HG03354 (cell line): ENCODE measurements around the gene COG1.
"Not testable (repeated sequence)": the region's sequence is repeated elsewhere in the genome, so short reads cannot be mapped to it uniquely, and the experiment has no call there.

Experiments
- ATAC-seq: cut with Tn5 transposase; IDR thresholded peaks from one replicate; pipeline ENCODE4 v1.9.1; 2021; ENCODE audit warnings: mild to moderate bottlenecking; ENCODE audit not compliant: unreplicated experiment, poor library complexity, severe bottlenecking

The COG1 gene, protein sequence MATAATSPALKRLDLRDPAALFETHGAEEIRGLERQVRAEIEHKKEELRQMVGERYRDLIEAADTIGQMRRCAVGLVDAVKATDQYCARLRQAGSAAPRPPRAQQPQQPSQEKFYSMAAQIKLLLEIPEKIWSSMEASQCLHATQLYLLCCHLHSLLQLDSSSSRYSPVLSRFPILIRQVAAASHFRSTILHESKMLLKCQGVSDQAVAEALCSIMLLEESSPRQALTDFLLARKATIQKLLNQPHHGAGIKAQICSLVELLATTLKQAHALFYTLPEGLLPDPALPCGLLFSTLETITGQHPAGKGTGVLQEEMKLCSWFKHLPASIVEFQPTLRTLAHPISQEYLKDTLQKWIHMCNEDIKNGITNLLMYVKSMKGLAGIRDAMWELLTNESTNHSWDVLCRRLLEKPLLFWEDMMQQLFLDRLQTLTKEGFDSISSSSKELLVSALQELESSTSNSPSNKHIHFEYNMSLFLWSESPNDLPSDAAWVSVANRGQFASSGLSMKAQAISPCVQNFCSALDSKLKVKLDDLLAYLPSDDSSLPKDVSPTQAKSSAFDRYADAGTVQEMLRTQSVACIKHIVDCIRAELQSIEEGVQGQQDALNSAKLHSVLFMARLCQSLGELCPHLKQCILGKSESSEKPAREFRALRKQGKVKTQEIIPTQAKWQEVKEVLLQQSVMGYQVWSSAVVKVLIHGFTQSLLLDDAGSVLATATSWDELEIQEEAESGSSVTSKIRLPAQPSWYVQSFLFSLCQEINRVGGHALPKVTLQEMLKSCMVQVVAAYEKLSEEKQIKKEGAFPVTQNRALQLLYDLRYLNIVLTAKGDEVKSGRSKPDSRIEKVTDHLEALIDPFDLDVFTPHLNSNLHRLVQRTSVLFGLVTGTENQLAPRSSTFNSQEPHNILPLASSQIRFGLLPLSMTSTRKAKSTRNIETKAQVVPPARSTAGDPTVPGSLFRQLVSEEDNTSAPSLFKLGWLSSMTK

DNA sequence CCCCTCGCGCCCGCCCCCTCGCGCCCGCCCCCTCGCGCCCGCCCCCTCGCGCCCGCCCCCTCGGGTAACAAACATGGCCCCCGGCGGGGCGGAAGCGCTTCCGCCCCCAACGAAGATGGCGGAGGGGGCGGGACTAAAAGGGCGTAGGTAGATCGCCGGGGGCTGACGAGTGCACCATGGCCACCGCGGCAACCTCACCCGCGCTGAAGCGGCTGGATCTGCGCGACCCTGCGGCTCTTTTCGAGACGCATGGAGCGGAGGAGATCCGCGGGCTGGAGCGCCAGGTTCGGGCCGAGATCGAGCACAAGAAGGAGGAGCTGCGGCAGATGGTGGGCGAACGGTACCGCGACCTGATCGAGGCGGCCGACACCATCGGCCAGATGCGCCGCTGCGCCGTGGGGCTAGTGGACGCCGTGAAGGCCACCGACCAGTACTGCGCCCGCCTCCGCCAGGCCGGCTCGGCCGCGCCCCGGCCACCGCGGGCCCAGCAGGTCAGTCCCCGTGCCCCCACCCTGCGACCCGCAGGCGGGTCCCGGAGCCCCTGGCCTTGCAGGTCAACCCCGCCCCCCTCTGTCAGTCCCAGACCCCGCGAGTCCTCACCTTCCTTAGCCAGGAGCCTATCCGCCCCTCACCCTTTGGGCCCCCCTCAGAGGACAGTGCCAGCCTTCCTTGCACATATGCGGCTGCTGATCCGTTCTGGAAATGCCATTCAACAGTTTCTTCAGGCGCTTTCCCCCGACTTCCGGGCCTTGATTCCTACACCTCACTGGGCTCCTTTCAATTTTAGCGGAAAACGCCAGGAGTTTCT is at the start of gene COG1:
COG1 (plus strand) TSS at position 162 of the 808 bp plus-strand sequence; CDS start at position 177, 15 bp downstream.
- peak; percentile 75 for ATAC-seq

DNA sequence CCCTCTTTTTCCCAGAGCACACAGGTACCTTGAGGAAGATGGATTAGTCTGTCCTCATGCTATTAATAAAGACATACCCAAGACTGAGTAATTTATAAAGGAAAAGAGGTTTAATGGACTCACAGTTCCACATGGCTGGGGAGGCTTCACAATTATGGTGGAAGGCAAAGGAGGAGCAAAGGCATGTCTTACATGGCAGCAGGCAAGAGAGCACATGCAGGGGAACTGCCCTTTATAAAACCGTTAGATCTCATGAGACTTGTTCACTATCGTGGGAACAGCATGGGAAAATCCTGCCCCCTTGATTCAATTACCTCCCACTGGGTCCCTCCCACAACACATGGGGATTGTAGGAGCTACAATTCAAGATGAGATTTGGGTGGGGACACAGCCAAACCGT is 48.6 kb upstream of the COG1 start:
- ATAC-seq = not testable (repeated sequence)

DNA sequence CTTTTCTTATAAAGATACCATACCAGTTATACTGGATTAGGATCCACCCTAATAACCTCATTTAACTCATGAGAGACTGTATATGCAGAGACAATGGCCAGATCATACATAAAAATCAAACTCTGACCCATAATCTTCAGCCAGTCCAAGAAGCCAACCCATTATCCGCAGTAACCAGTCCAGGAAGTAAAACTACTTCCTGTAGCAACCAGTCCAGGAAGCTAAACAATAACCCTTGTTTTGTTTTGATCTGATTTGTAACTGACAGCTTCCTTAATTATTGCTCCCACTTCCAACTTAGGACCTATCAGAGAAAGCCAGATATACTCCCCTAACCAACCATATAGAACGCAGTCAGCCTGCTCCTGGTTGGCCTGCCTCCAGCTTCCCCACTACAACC is 47.2 kb upstream of the COG1 start:
- no peak for ATAC-seq

DNA sequence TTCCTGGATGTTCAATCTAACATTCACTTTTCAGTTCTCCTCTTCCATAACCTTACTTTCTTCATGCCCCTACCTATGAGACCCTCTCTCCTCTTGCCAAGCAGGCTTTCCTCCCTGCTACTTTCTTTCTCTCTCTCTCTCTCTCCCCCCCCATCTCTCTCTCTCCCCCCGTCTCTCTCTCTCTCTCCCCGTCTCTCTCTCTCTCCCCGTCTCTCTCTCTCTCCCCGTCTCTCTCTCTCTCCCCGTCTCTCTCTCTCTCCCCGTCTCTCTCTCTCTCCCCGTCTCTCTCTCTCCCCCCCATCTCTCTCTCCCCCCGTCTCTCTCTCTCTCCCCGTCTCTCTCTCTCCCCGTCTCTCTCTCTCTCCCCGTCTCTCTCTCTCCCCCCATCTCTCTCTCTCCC is 45.1 kb upstream of the COG1 start:
- ATAC-seq = not testable (repeated sequence)

DNA sequence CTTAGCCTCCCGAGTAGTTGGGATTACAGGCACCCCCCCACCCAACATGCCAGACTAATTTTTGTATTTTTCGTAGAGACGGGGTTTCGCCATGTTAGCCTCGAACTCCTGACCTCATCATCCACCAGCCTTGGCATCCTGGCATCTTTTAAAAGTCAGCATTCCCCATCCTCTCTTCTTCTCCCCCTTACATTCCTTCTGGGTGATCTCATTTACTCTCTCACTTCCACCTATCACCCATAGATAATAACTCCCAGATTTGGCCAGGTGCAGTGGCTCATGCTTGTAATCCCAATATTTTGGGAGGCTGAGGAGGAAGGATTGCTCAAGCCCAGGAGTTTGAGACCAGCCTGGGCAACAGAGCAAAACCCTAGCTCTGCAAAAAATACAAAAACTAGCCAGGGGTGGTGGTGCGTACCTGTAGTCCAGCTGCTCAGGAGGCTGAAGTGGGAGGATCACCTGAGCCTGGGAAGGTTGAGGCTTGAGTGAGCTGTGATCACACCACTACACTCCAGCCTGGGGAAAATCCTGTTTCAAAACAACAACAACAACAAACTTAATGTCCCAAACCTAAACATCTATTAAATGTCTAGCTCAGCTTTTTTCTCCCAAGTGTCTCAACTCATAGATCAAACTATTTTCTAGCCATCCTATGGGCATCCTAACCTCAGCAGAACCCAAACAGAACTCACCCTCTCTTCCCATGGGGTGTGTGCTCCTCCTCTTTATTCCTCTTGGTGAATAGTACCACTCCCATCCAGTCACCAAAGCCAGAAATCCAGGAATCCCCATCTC is 44.1 kb upstream of the COG1 start:
- no peak for ATAC-seq

DNA sequence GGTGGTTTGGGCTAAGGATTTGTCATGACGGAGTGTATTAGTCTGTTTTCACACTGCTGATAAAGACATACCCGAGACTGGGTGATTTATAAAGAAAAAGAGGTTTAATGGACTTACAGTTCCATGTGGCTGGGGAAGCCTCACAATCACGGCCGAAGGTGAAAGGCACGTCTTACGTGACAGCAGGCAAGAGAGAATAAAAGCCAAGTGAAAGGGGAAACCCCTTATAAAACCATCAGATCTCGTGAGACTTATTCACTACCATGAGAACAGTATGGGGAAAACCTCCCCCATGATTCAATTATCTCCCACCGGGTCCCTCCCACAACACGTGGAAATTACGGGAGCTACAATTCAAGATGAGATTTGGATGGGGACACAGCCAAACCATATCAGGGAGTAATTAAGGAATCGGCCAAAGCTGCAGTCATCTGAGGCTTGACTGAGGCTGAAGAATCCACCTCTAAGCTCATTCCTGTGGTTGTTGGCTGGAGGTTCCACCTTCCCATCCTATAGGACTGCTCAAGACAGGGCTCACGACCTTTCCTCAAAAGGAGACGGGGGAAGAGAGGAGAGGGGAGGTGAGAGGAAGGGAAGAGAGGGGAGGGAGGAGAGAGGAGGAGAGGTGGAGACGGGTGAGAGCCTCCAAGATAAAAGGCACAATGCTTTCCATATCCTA is 42.1 kb upstream of the COG1 start:
- not testable (repeated sequence) for ATAC-seq

DNA sequence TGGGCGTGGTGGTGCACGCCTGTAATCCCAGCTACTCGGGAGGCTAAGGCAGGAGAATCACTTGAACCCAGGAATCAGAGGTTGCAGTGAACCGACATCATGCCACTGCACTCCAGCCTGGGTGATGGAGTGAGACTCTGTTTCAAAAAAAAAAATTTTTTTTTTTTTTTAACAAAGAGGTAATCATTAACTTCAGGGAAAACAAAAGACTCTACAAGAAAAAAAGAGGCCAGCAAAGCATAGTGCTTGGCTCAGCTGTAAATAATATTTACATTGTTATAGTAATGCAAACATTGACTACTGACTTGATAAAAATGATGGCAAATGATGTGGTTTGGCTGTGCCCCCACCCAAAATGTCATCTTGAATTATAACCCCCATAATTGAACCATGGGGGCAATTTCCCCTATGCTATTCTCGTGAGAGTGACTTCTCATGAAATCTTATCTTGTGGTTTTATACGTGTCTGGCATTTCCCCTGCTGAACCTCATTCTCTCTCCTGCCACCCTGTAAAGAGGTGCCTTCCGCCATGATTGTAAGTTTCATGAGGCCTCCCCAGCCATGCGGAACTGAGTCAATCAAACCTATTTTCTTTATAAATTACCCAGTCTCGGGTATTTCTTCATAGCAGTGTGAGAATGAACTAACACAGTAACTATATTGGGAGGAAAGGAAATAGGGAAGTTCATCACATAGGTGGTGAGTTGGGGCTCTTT is 40.8 kb upstream of the COG1 start:
- no peak for ATAC-seq

DNA sequence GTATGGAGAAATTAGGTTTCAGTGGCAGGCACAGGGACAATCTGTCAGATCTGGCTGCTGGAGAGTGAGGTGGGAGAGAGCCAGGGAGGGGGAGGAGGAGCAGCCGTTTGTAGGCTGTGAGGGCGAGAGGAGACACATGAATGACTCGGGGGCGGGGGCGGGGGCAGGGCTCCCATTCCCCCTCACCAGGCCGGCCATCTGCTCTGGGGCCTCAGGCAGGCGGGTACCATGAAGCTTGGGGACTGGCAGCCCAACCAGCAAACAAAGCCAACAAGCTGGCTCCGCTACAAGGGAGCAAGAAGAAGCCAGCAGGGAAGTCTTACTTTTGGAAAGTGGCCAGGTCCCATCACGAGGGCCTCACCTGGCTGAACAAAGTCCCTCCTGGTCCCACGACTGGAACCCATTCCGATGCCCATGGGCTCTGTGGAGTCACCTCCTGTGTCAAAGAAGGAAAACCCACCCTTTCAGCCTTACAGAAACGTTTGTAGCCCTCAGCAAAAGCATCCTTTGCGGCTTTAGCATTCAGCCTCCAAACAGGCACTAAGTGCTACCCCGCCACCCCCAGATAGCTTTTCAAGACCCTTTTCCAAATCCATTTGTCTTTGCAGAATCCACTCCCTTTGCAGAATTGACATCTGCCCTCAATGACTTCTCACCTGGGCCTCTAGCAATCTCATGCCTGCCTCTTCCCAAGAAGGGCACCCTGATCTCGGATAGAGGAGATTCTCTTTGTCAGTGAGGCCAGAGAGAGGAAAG is 37.3 kb upstream of the COG1 start:
- peak; percentile 16 for ATAC-seq

DNA sequence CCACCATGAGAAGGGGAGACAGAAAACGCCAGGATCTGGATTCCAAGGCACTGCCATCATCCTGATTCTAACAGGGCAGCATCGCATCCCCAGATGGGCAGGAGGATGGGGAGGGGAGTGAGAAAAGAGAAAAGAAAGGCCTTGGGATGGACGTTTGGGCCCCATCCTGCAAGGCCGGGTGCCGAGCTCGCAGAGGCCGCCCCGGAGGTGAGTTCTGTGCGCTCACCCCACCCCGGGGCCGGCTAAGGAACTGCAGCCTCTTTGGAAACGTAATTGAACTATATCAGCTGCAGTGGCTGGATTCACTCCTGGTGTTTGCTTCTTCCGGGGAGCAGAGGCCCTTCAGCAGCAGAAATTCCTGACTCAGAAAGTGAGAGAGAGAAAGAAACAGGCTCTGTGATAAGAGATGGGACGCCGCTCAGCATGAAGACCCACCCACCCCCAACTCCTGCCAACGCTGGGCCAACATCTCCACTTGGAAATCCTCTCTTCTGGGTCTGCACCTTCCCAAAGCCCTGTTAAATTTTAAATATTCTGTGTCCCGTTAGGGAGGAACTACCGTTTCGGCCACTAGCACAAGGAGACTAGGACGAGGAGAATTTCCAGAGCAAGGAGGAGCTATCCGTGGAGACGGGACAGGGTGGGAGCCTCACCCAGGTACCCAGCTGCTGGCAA is 36.6 kb upstream of the COG1 start:
- peak; percentile 94 for ATAC-seq

DNA sequence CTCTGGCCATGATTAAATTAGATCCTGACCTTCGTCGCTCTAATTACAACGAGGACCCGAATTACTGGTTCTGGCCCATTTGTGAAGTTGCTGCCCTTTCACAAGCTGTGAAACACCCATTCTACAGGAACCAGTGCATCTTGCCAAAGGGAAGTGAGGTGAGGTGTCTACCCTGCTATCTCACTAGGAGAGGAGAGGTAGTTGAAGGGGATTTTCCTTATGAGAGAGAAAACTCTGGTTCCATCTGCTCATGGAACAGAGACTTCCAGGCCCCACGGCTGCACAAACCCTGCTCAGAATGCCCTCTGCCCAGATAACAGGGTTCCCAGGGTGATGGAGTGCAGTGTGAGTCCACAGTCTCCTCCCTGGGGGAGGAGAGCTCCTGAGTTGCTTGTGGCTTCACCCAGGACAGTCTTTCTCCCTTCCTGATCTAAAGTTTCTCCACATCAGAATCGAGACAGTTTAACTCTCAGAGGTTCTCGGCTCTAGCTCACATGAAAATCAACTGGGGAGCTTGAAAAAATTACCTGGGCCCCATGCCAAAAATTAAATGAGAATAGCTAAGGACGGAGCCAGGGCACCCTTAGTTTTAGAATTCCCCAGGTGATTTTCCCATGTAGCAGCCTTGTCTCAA is 35.9 kb upstream of the COG1 start:
- no peak for ATAC-seq

DNA sequence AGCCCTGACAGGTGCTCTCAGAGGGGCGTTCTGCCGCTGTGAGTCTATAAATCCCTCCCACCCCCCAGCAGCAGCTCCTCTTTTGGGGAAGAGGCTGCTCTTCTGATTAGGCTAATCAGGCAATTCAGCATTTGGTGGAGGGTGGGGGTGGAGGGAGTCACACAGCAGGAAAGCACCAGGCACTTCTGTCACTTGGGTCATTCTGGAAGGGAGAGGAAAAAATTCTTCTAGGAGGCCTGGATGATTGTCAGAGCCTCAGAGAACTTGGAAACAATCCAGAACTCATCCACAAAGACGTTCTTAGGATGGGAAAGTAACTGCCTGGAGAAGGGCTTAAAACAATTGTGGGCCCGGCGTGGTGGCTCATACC is 35.3 kb upstream of the COG1 start:
- ATAC-seq = no peak

DNA sequence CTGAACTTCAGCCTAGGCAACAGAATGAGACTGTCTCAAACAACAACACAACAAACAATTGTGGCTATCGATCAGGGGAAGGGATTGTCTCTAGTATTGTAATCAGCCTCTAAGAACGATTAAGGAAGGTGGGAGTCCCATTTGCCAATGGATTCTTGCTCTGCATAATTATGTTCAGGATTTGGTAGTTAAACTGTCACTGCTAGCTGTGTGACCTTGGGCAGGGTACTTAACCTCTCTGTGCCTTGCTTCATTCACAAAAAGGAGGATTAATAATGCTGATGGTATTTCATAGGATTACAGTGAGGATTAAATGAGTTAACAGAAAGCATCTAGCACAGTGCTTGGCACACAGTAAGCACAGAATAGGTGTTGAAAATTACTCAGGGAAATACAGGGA is 34.7 kb upstream of the COG1 start:
- ATAC-seq = no peak

DNA sequence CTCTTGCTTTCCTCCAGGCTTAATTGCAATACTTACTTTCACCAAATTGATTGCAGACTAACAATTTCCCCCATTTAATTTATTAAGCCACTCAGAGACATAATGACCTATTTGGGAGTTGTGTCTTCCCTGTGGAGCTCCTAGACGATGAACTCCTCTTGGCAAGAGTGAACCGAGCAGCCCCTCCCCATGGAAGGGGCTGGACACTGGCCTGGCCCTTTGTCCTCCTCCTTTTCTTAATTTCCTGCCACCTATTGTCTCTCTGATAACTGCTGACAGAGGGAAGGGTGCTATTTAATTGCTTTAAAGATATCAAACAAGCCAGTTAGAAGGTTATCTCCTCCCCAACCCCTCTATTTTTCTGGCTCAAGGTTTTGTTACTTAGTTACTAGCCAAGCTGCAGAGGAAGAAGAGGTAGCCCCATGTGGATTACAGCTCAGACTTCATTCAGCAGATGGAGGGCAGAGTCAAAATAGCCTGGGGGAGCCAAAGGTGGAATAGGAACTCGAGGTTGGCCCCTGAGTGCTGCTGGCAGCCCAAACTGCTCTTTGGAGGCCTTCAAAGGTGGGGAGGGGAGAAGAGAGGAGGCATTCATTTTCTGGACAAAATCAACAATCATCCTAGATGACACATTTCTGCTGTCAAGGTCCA is 31.8 kb upstream of the COG1 start:
- ATAC-seq = no peak

DNA sequence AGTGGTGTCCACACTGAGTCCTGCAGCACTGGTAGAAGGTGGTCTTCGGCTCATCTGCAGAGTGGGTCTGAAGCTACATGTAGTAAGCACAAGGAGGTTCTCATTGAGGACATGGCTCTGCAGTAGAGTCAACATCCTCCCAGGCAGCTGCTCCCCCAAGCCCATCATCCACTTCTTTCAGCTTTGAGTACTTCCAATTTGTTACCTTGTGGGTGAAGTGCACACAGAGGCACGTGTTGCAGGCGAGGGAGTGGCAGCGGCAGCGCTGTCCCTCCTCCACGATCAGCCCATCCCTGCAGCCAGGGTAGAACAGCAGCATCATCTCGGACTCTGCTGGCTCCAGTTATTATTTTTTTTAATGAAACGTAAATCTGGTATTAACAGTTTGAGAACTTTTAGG is 29.8 kb upstream of the COG1 start:
- ATAC-seq = no peak

DNA sequence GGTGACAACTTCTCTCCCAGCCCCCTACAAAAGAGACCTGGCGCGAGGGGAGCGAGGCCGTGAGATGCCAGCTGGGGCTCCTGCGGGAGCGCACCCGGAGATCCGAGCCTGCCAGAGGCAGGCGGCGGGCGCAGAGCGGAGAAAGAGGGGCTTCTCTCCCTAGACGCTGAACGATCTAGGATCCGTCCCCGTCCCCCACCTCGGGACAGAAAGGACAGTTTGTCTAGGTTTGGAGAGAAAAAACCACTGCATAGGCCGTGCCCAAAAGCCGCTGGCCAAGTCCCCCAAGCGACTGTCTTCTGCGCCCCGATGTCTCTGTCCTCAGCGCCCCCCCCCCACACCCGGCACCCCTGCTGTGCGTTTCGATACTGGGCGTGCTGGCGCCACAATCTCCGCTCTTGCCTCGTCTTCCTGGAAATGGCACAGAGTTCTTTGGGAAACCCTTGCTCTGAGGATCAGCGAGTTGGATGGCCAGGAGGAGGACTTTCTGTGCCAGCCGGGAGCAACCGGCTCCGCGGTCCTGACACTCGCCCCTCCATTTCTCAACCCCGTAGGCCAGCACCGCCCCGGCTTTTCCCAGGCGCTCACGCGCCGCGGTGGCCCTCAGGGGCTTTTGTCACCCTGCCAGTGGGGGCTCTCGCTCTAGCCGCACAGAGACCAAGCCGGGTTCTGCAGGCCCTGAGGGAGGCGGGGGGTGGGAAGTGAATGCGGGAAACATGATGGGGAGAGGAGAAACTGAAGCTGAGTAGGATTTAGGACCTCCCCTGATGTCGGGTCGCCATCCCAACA is 27.0 kb upstream of the COG1 start:
- no peak for ATAC-seq
